Smooth muscle cell (in vitro differentiated cells): ENCODE measurements around the gene NXPE2. TPM values are rescaled to one million over a fixed set of nuclear protein-coding genes. Genes with fewer than 3 reads are reported as not detected.

Experiments
- polyA plus RNA-seq: library from polyadenylated mRNA; unstranded; fragments of >200 nt; fragmentation: Nextera tagmentation; extraction: Ambion mirVana; gene quantifications from 2 replicates; pipeline ENCODE4 v1.2.1, GENCODE V29; 2016
- total RNA-seq: library from RNA; depleted of rRNA; stranded (reverse); fragments of >200 nt; gene quantifications from 2 replicates; pipeline ENCODE4 v1.2.3, GENCODE V29; 2014

Gene NXPE2
- total and polyA plus RNA-seq, 2 experiments from 2014 or later: 0.08 to 0.31 TPM

Other genes starting within 250 kb of the NXPE2 start
- gene REXO2, start 239.1 kb upstream of the NXPE2 start, total RNA-seq: 179 and 189 TPM in 2 replicates
- 164 and 210 TPM in 2 replicates for gene REXO2, start 239.1 kb upstream of the NXPE2 start, polyA plus RNA-seq
- not detected in 2 replicates for gene NXPE1, start 118.6 kb upstream of the NXPE2 start, total RNA-seq
- not detected in 2 replicates for gene NXPE1, start 118.6 kb upstream of the NXPE2 start, polyA plus RNA-seq
- not detected in 2 replicates for gene NXPE4, start 82.7 kb upstream of the NXPE2 start, total RNA-seq
- 0.28 TPM in 1 of 2 replicates, not detected in the other for gene NXPE4, start 82.7 kb upstream of the NXPE2 start, polyA plus RNA-seq